HUES48 (cell line): ENCODE measurements around the gene HOXB3.

Experiments
- H3K27ac ChIP-seq: one replicate; pipeline ENCODE4 v1.7.0; 2013; ENCODE audit warnings: low read depth, low read length, inconsistent platforms
- H3K27me3 ChIP-seq: 2 replicates; pipeline ENCODE4 v1.6.1; 2013; ENCODE audit warnings: mild to moderate bottlenecking, low read length; ENCODE audit not compliant: control insufficient read depth, insufficient read depth
- H3K36me3 ChIP-seq: 2 replicates; pipeline ENCODE4 v1.6.1; 2013; ENCODE audit warnings: low read length; ENCODE audit not compliant: control insufficient read depth, insufficient read depth
- H3K4me1 ChIP-seq: 2 replicates; pipeline ENCODE4 v1.6.1; 2013; ENCODE audit warnings: mild to moderate bottlenecking, low read length; ENCODE audit not compliant: control insufficient read depth, insufficient read depth
- H3K4me3 ChIP-seq: 2 replicates; pipeline ENCODE4 v1.5.1; 2013; ENCODE audit warnings: mild to moderate bottlenecking, low read depth, low read length
- H3K9ac ChIP-seq: 2 replicates; pipeline ENCODE4 v1.6.1; 2013; ENCODE audit warnings: mild to moderate bottlenecking, low read depth, low read length, moderate library complexity
- H3K9me3 ChIP-seq: 2 replicates; pipeline ENCODE4 v1.6.1; 2013; ENCODE audit warnings: low read length; ENCODE audit not compliant: control insufficient read depth, insufficient read depth

Gene HOXB3

DNA sequence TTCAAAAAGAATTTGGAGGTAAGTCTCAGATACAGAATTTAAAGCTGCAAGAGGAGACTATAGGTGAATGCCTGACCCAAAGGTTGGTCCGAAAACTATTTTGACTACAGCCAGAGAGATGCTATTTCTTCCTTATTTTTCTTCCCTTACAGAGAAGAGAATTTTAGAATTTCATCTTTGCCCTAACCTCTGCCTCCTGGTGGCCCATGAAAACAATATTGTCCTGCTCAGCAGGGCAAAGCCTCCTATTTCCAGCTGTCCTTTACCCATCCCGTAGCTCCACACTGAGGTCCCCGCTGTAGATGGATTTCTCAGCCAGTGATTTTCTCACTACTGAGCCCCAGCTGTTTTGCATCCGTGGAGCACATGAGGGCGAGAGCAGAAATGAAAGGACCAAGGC is 83.8 kb downstream of the HOXB3 start:
- Histone ChIP-seq H3K9me3 (no peaks in the 10 kb centered on the region), H3K27ac (no peak overlapping the region), H3K27me3 (peaks cover 33% of the 10 kb centered on the region), H3K4me3 (no peak overlapping the region), H3K9ac (no peak overlapping the region), H3K36me3 (no peaks in the 10 kb centered on the region), H3K4me1 (peaks cover 19% of the 10 kb centered on the region; the same call in 1 of the 2 replicates)

GRCh38 chr17:48505788-48506187 is 84.3 kb downstream of the HOXB3 start:
- Histone ChIP-seq H3K27ac (no peak overlapping the region), H3K4me1 (peaks cover 19% of the 10 kb centered on the region; the same call in 1 of the 2 replicates), H3K9me3 (no peaks in the 10 kb centered on the region), H3K27me3 (peaks cover 38% of the 10 kb centered on the region), H3K36me3 (no peaks in the 10 kb centered on the region), H3K9ac (no peak overlapping the region), H3K4me3 (no peak overlapping the region; the same call in 1 of the 2 replicates)

GRCh38 chr17:48504953-48505352 is 85.1 kb downstream of the HOXB3 start:
- Histone ChIP-seq H3K36me3 (no peaks in the 10 kb centered on the region), H3K9ac (no peak overlapping the region), H3K9me3 (no peaks in the 10 kb centered on the region), H3K4me1 (peaks cover 19% of the 10 kb centered on the region; the same call in 1 of the 2 replicates), H3K4me3 (no peak overlapping the region), H3K27me3 (peaks cover 46% of the 10 kb centered on the region), H3K27ac (no peak overlapping the region)

DNA sequence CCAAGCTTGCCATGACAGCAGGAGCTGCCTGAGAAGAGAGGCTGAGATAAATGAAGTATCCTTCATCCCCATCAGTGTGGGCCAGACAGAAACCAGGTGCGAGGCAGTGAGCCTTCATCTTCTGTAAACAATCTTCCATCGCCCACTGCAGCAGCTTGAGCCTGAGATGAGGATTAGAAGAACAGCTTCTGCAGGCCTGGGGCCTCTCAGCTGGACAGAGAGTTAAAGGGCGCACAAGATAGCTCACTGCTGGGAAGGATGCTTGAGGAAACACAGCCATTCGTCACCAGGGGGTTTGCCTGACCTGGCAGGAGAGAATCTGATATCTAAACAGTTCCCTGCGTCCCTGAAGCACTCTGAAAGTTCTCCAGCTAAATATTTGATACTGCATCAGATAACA is 86.3 kb downstream of the HOXB3 start:
- Histone ChIP-seq H3K9ac (no peak overlapping the region), H3K27ac (no peak overlapping the region), H3K36me3 (no peaks in the 10 kb centered on the region), H3K9me3 (no peaks in the 10 kb centered on the region), H3K4me1 (peaks cover 19% of the 10 kb centered on the region; the same call in 1 of the 2 replicates), H3K4me3 (no peak overlapping the region), H3K27me3 (peaks cover 54% of the 10 kb centered on the region)

- Histone ChIP-seq H3K9ac (no peak overlapping the region), H3K4me1 (peaks cover 24% of the 10 kb centered on the region), H3K27me3 (peaks cover 62% of the 10 kb centered on the region), H3K36me3 (no peaks in the 10 kb centered on the region), H3K4me3 (no peak overlapping the region), H3K9me3 (no peaks in the 10 kb centered on the region), H3K27ac (no peak overlapping the region)
Observed at GRCh38 chr17:48502901-48503300, 87.1 kb downstream of the HOXB3 start.

- Histone ChIP-seq H3K9ac (no peak overlapping the region), H3K9me3 (no peaks in the 10 kb centered on the region), H3K27me3 (peaks cover 68% of the 10 kb centered on the region), H3K4me1 (peaks cover 25% of the 10 kb centered on the region), H3K36me3 (no peaks in the 10 kb centered on the region), H3K4me3 (no peak overlapping the region), H3K27ac (no peak overlapping the region)
Observed at GRCh38 chr17:48502312-48502711, 87.7 kb downstream of the HOXB3 start.

DNA sequence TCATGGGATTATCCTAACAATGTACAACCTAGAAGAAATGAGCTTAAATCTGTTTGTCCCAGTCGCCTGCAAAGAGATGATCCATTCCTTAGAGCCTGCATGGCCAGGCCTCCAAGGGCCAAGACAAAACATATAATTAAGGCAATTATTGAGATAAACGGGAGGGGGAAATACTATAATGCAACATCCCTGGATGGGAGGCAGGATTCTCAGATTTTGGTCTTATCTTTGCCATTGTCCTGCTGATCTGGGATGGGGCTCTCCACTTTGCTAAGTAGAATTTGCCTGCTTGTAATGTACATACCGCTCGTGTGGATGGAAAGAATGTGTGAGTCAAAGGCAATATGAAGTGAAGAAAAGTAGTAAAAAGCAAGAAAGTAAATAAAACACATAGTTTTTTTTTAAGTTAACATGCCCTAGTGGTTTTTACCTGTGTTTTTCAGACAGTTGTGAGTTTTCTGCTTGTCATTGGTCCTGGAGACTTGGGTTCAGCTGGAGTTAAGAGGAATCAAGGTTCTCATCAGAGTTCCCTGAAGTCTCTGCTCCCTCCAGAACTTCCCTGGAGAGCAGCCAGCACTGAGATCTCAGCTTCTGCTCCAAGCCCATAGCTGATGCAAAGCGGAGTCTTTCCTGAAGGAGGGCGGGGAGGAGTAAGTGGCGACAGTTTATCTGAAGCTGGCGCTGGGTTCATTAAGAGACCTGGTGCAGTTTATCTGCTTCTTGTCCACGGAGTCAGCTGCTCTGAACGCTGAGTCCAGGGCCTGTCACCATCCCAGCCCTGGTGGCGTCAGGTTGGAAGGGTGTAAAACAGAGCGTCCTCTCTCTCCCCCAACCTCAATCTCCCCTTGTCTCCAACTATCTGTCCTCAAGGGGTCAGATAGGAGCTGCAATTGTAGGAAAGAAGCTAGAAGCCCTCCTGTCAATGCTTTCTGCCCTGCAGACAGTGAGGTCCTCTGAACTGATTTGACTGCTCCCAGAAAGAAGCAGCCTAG is 89.3 kb downstream of the HOXB3 start:
- Histone ChIP-seq H3K4me3 (no peak overlapping the region), H3K36me3 (no peaks in the 10 kb centered on the region), H3K9ac (no peak overlapping the region), H3K27ac (no peak overlapping the region), H3K27me3 (peaks cover 72% of the 10 kb centered on the region), H3K9me3 (no peaks in the 10 kb centered on the region), H3K4me1 (peaks cover 21% of the 10 kb centered on the region)

DNA sequence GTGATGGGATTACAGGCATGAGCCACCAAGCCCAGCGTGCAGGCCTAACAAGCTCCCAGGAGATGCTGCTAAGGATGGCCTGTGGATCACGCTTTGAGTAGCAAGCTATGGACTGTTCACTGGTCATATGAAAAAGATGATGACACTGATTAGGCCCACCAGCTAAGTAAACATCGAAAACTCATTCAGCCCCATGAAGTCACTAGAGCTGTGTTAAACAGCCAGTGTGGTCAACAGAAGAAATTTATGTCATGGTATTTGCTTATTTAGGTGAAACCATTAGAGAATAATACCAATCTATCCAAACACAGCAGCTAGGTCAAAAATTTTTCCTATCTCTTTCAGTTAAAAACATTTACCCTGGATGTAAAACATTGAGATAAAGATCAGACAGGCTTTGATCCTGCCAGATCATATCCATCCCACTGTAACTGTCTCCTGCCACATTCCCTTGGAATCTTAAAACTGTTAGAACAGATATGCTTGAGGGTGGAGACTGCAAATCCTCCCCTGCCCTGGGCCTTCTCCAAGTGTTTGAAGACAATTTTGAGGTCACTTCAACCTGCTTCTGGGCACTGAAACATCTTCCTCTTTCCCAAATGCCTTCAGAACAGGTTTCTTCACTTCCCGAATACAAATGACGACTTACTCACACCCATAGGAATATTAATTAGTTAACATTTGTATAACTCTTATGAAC is 90.2 kb downstream of the HOXB3 start:
- H3K9me3 ChIP-seq = no peaks in the 10 kb centered on the region
- peaks cover 80% of the 10 kb centered on the region for H3K27me3 ChIP-seq
- peaks cover 18% of the 10 kb centered on the region for H3K4me1 ChIP-seq
- H3K4me3 ChIP-seq = no peak overlapping the region
- H3K27ac ChIP-seq = no peak overlapping the region
- H3K36me3 ChIP-seq = no peaks in the 10 kb centered on the region
- no peak overlapping the region for H3K9ac ChIP-seq

GRCh38 chr17:48499248-48499647 is 90.8 kb downstream of the HOXB3 start:
- Histone ChIP-seq H3K27ac (no peak overlapping the region), H3K9me3 (no peaks in the 10 kb centered on the region), H3K36me3 (no peaks in the 10 kb centered on the region), H3K4me1 (peaks cover 13% of the 10 kb centered on the region), H3K4me3 (no peak overlapping the region), H3K9ac (no peak overlapping the region), H3K27me3 (peaks cover 86% of the 10 kb centered on the region)
